Measurements from ENCODE around the gene RPL15. TPM values are rescaled to one million over a fixed set of nuclear protein-coding genes. Genes with fewer than 3 reads are reported as not detected.

RPL15 gene
- total and polyA plus RNA-seq, 2 of the 8 experiments (the other 6 are each of a cell fraction or from before 2014, with no cell fraction given): 2,819 to 6,473 TPM

- peak overlapping the region; percentile 45; the same call in 1 of the 2 replicates for H2BK5ac ChIP-seq (ENCODE audit: low read depth, low read length)
- CTCF ChIA-PET (ENCODE audit: partially characterized antibody): interaction anchor here (0.6 to 3.5 kb wide), 8 partner anchors 11 to 53 kb away, joined by 3 to 21 read pairs (median 4); no protein-coding TSS in a partner anchor
- TF ChIP-seq ZNF274 (IDR thresholded peaks at IDR 0.05; ENCODE audit: borderline replicate concordance, extremely low read depth, low read length): no peak
- TF ChIP-seq HDAC6 (IDR thresholded peaks at IDR 0.05; ENCODE audit: low read depth, low read length): no peak
- peak; percentile 25 for TF ChIP-seq TAF7 (optimal IDR thresholded peaks at IDR 0.05; ENCODE audit: borderline replicate concordance, low read depth, low read length)
- no peak; a peak in 1 of 4 replicates for TF ChIP-seq HDAC2 (IDR thresholded peaks at IDR 0.05; ENCODE audit: borderline replicate concordance in 1 of 2, low read depth in 2 of 2, low read length in 2 of 2)
- TF ChIP-seq EGR1 (IDR thresholded peaks at IDR 0.05; ENCODE audit: borderline replicate concordance, low read depth, low read length): no peak
- no peak for TF ChIP-seq POLR2A (IDR thresholded peaks at IDR 0.05; ENCODE audit: control extremely low read depth in 1 of 2, low read depth in 2 of 2, low read length in 2 of 2)
- TF ChIP-seq JUN (IDR thresholded peaks at IDR 0.05; ENCODE audit: low read depth, low read length): no peak
- TF ChIP-seq TBP (IDR thresholded peaks at IDR 0.05; ENCODE audit: low read depth, low read length): no peak
- TF ChIP-seq YY1 (IDR thresholded peaks at IDR 0.05; ENCODE audit: low read depth, low read length): no peak
- peak; percentile 20; the same call in 1 of the 2 replicates for TF ChIP-seq JUND (IDR thresholded peaks at IDR 0.05; ENCODE audit: low read length)
- no peak for TF ChIP-seq TEAD4 (IDR thresholded peaks at IDR 0.05; ENCODE audit: low read depth, low read length)
- TF ChIP-seq CBX8 (IDR thresholded peaks at IDR 0.05; ENCODE audit: borderline replicate concordance, low read depth, low read length): no peak
Observed at GRCh38 chr3:23916152-23916885, 613 bp upstream of the RPL15 start.

More at GRCh38 chr3:23916152-23916885, 613 bp upstream of the RPL15 start:
- Histone ChIP-seq H4K91ac (replicated peaks; ENCODE audit: insufficient read length, low read length) (peak overlapping the region; percentile 71), H3K4me3 (ENCODE audit: extremely low read depth in 1 of 4, insufficient read depth in 2 of 4, low read depth in 3 of 4, low read length in 4 of 4) (peak overlapping the region; percentile 86 to 99 (median 92)), H3K56ac (replicated peaks; ENCODE audit: insufficient read length, low read depth, low read length) (peak overlapping the region; percentile 85), H4K20me1 (replicated peaks in 1 of 2; ENCODE audit: control insufficient read depth in 1 of 2, insufficient read depth in 2 of 2, low read length in 2 of 2) (peaks cover 9 to 14% of the 10 kb centered on the region in 2 experiments), H4K5ac (ENCODE audit: insufficient read length, low read depth, low read length) (peak overlapping the region; percentile 57), H2AK5ac (ENCODE audit: low read depth, low read length) (no peak overlapping the region), H3K18ac (ENCODE audit: extremely low read depth, low read length) (peak overlapping the region; percentile 64), H2AFZ (ENCODE audit: low read length) (no peak overlapping the region; the same call in 1 of the 2 replicates), H3K36me3 (ENCODE audit: control insufficient read depth in 2 of 4, insufficient read depth in 4 of 4, low read length in 3 of 4) (peaks cover 15 to 35% (median 22%) of the 10 kb centered on the region in 4 experiments), H2BK20ac (ENCODE audit: low read length) (no peak overlapping the region), H3K23me2 (ENCODE audit: low read depth, low read length) (peaks cover 17% of the 10 kb centered on the region), H3K4me2 (ENCODE audit: insufficient read depth in 1 of 2, low read depth in 2 of 2, low read length in 2 of 2) (peak overlapping the region; percentile 67 to 93), H3K4ac (replicated peaks; ENCODE audit: insufficient read length, low read depth, low read length) (no peak overlapping the region), H3K9ac (replicated peaks in 1 of 4; ENCODE audit: extremely low read depth in 1 of 4, low read depth in 3 of 4, low read length in 3 of 4) (peak overlapping the region; percentile 58 to 99 (median 85)), H3K27ac (ENCODE audit: low read depth, low read length) (peak overlapping the region; percentile 35; the same call in 1 of the 2 replicates), H3K27me3 (replicated peaks in 1 of 4; ENCODE audit: control insufficient read depth in 3 of 4, extremely low read depth in 1 of 4, insufficient read depth in 3 of 4, low read length in 3 of 4) (no peaks in the 10 kb centered on the region; a peak in 1 of 7 replicates), H2BK12ac (ENCODE audit: low read depth, low read length) (no peak overlapping the region), H3K14ac (ENCODE audit: insufficient read length) (peak overlapping the region; percentile 88), H3K79me2 (ENCODE audit: control insufficient read depth in 1 of 2, insufficient read depth in 2 of 2, low read length in 2 of 2) (peaks cover 0 to 58% of the 10 kb centered on the region in 2 experiments; a peak in 3 of 4 replicates), H2BK120ac (replicated peaks; ENCODE audit: low read depth, low read length) (peak overlapping the region; percentile 40), H3K4me1 (replicated peaks in 1 of 4; ENCODE audit: control insufficient read depth in 3 of 4, insufficient read depth in 4 of 4, low read length in 3 of 4) (peaks cover 5 to 8% (median 6%) of the 10 kb centered on the region in 4 experiments; a peak in 5 of 7 replicates), H3K79me1 (ENCODE audit: low read depth, low read length) (no peaks in the 10 kb centered on the region), H4K8ac (ENCODE audit: extremely low read depth, insufficient read depth, low read length) (peak overlapping the region; percentile 81), H2BK15ac (ENCODE audit: low read length) (no peak overlapping the region), H3K9me3 (ENCODE audit: insufficient read depth in 2 of 2, low read depth in 1 of 2, low read length in 1 of 2) (no peaks in the 10 kb centered on the region), H3K23ac (ENCODE audit: insufficient read length) (no peak overlapping the region)
- no peak for FAIRE-seq
- DNase-seq (ENCODE audit: low read depth in 1 of 2, low spot score in 2 of 2): no peak
- 5% methylated on average over 36 of the region's 48 CpGs; no CpG with 5 or more reads in 1 of the 2 experiments for WGBS, 2 experiments (ENCODE audit: extremely low coverage in 1 of 2, insufficient coverage in 1 of 2, insufficient read length in 1 of 2, insufficient replicate concordance in 2 of 2, low coverage in 1 of 2, low lambda C conversion rate in 2 of 2, missing lambda C conversion rate in 1 of 2)
- POLR2A ChIA-PET (ENCODE audit: partially characterized antibody): interaction anchor here (0.6 to 11.5 kb wide), 79 partner anchors 8 to 790 kb away, joined by 3 to 363 read pairs (median 5); partner anchors contain the start of gene NR1D2

All from H1 (cell line).